ENCODE results near the gene CYSLTR2.
"Not testable (repeated sequence)": the region's sequence is repeated elsewhere in the genome, so short reads cannot be mapped to it uniquely, and the experiment has no call there.

The CYSLTR2 gene

GRCh38 chr13:48695776-48696175 lies 42.0 kb downstream of the CYSLTR2 start:
- no peak for DNase-seq (ENCODE audit: low read depth)

DNA sequence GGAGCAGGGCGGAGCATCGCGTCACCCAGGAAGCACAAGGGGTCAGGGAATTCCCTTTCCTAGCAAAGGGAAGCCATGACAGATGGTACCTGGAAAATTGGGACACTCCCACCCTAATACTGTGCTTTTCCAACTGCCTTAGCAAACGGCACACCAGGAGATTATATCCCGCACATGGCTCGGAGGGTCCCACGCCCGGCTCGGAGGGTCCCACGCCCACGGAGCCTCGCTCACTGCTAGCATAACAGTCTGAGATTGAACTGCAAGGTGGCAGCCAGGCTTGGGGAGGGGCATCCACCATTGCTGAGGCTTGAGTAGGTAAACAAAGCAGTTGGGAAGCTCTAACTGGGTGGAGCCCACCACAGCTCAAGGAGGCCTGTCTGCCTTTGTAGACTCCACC lies 42.9 kb downstream of the CYSLTR2 start:
- DNase-seq (ENCODE audit: low read depth): not testable (repeated sequence)

DNA sequence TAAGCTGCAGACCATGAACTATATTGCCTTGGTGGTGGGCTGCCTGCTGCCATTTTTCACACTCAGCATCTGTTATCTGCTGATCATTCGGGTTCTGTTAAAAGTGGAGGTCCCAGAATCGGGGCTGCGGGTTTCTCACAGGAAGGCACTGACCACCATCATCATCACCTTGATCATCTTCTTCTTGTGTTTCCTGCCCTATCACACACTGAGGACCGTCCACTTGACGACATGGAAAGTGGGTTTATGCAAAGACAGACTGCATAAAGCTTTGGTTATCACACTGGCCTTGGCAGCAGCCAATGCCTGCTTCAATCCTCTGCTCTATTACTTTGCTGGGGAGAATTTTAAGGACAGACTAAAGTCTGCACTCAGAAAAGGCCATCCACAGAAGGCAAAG lies 53.7 kb downstream of the CYSLTR2 start:
- no peak for DNase-seq (ENCODE audit: low read depth)

DNA sequence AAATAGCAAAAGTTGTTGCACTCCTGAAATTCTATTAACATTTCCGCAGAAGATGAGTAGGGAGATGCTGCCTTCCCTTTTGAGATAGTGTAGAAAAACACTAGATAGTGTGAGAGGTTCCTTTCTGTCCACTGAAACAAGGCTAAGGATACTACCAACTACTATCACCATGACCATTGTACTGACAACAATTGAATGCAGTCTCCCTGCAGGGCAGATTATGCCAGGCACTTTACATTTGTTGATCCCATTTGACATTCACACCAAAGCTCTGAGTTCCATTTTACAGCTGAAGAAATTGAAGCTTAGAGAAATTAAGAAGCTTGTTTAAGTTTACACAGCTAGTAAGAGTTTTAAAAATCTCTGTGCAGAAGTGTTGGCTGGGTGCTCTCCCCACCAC lies 55.0 kb downstream of the CYSLTR2 start:
- no peak for DNase-seq (ENCODE audit: low read depth)

GRCh38 chr13:48709213-48709612 lies 55.5 kb downstream of the CYSLTR2 start:
- DNase-seq (ENCODE audit: low read depth): no peak

DNA sequence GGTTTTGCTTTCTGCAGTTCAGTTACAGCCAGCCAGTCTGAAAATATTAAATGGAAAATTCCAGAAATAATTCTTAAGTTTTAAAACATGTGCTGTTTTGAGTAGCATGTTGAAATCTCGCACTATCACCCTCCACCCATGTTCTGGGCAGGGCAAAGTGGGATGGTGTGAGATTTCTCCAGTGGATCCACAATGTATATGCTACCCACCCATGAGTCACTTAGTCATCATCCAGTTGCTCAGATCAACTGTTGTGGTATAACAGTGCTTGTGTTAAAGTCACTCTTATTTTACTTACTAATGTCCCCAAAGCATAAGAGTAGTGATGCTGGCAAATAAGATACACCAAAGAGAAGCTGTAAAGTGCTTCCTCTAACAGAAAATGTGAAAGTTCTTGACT lies 56.4 kb downstream of the CYSLTR2 start:
- DNase-seq (ENCODE audit: low read depth): no peak

GRCh38 chr13:48712141-48712540 lies 58.4 kb downstream of the CYSLTR2 start:
- DNase-seq (ENCODE audit: low read depth): no peak

GRCh38 chr13:48715977-48716376 lies 62.2 kb downstream of the CYSLTR2 start:
- no peak for DNase-seq (ENCODE audit: low read depth)

DNA sequence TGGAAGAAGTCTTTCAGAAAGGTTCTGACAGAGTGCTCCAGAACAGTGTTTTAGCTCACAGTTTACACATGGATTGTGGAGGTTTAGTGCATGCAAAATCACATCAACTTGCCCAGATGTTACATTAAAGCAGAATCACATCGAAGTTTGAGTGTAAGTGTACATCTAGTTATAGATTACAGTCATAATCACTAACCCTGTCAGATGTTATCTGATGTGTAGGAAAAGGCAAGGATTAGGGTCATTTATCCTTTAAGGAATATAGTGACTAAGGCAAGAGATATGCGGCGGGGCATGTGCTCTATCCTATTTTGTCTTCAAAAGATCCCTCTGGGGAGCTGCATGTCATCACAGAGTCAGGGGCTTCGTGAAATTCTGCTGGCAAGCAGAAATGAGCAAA lies 66.9 kb downstream of the CYSLTR2 start:
- no peak for DNase-seq (ENCODE audit: low read depth)

DNA sequence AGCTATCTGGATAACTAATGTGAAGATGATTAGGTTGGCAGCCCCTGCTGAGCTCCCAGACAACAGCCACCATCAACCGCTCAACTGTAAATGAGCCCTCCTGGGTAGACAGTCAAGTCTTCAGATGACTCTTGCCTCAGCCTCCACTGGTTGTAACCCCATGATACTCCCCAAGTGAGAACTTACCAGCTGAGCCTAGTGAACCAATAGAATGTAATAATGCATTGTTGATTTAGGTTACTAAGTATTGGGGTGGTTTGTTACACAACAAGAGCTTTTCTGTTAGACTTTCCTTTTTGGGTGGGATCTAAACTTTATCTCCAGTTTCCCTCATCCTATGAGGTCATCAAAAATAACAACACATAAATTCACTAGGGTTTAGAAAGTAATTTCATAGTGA lies 69.4 kb downstream of the CYSLTR2 start:
- DNase-seq (ENCODE audit: low read depth): no peak

DNA sequence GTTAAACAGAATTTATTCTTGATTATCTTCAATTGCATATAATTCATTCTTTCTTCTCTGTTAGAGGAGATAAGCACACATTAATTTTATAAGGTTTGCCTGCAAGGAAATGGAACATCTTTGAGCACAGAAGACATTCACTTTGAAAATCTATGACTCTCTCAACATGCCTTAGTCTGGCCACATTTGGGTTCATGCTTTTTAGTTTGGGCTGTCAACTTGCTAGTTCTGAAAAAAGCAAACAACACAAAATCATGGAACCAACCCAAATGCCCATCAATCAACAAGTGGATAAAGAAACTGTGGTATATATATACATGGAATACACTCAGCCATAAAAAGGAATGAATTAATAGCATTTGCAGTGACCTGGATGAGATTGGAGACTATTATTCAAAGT lies 71.5 kb downstream of the CYSLTR2 start:
- DNase-seq (ENCODE audit: low read depth): no peak

DNA sequence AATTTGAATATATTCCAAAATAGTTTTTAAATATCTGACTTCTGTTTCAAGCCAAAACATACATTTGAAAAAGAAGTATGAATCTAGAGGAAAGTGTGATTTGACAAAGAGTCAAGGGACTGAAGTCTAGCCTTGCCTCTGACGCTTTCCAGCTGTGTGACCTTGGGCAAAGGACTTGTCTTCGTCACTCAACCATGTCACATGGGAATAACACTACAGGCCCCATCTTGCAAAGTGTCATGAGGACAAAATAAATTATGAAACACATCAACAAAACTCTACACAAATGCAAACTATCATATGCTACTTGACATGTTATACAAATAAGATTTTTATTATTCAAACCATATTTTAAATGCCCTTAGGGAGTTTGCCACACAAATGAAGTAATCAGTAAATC lies 73.0 kb downstream of the CYSLTR2 start:
- no peak for DNase-seq (ENCODE audit: low read depth)

GRCh38 chr13:48727241-48728011 lies 73.7 kb downstream of the CYSLTR2 start:
- no peak for DNase-seq (ENCODE audit: low read depth)

DNA sequence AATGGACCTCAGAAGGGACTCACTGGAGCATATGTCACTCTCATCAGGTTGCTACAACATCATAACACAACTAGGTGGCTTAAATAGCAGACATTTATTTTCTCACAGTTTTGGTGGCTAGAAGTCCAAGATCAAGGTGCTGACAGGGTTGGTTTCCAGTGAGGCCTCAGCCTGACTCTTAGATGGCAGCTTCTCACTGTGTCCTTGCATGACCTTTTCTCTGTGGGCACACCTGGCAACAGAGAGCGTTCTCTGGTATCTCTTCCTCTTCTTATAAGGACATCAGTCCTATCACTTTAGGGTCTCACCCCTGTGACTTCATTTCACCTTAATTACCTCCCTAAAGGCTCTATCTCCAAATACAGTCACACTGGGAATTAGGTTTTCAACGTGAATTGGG lies 74.5 kb downstream of the CYSLTR2 start:
- DNase-seq (ENCODE audit: low read depth): no peak

DNA sequence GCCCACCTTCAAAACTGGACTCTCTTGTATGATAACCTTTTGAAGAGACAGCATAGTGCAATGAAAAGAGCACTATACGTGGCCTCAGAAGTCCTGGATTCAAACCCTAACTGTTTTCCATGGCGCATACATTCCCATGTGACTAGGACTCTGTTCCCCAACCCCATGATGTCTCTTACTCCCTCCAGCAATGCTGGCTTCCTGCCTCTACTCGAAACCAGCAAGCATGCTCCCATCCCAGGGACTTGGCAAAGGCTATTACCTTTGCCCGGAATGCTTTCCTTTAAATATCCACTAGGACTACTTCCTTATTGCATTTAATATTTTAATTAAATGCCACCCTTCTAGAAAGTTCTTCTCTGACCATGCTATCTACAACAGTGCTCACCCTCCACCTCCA lies 75.1 kb downstream of the CYSLTR2 start:
- no peak for DNase-seq (ENCODE audit: low read depth)

GRCh38 chr13:48729856-48730255 lies 76.1 kb downstream of the CYSLTR2 start:
- no peak for DNase-seq (ENCODE audit: low read depth)

DNA sequence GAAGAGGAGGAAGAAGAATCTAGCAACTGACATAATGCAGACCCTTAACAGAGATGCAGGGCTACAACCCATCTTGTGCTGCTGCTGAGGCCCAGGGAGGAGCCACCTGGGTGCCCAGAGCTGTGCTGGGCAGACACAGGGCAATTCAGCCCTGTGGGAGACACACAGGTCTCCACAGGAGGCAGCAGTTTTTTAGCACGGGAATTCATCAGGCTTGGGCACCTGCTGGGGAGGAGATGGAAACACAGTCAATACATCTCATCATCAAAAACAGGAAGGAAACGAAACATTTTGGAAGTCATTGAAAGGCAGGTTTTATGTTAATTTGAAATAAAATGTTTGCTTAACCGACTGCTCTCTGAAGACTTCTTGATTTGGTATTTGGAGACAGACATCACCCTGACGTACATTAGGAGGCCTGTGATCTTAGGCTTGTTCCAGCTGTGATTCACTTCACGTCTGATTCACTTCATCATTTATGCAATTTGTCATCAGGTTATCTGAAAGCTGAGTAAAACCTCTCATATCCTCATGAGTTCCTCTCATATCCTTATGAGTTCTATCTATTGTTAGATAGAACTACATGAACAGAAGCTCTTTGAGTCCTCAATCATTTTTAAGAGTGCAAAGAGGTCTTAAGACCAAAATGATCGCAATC lies 77.4 kb downstream of the CYSLTR2 start:
- no peak for DNase-seq (ENCODE audit: low read depth)

DNA sequence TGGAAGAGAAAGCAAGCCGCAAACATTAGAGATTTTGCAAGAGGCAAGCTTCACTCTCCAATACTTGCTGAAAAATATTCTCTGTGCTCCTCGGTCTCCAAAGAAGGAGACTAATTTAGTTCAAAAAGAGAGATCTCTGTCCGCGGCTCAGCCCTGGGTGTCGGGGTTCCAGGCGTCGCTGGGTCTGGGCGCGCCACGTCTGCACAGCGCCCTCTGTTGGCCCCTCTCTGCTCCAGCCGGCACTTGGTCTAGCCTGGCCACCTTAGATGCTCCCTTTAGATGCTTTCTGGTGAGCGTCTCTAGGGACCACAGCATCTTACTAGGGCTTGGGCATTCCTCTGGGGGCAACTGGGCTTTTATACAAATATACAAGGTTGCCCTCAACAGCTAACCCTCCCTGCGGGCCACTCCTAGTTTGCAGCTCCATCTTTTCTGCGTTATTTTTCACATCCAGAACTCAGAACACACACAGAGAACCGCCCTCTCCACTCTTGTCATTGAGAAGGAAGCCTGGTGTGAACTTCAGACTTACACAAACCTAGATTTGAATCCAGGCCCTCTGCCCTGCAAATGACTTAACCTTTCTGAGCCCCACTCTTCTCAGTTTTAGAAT lies 78.3 kb downstream of the CYSLTR2 start:
- peak; percentile 31 for DNase-seq (ENCODE audit: low read depth)

DNA sequence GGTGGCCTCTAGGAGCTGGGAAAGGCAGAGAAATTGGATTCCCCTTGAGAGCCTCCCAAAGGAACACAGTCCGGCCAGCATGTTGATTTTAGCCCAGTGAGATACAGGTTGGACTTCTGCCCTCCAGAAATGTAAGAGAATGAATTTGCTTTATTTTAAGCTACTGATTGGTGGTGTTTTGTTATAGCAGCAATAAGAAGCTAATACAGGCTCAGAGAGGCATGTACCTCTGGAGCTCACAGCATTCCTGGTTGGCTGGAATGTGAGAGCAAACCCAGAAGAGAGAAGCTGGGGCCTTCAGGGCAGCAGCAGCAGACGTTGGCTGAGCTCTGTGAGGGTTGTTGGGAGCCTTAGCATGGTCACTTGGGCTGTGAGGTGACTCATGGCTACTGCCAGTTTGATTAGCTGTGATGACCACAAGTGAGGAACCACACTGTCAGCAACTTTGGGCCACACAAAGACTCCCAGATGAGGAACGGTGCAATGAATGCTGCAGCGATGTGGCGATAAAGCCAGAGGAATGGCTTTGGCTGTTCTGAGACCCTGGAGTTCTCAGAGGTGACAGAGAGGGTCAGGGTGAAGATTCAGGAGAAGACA lies 80.1 kb downstream of the CYSLTR2 start:
- DNase-seq (ENCODE audit: low read depth): no peak

DNA sequence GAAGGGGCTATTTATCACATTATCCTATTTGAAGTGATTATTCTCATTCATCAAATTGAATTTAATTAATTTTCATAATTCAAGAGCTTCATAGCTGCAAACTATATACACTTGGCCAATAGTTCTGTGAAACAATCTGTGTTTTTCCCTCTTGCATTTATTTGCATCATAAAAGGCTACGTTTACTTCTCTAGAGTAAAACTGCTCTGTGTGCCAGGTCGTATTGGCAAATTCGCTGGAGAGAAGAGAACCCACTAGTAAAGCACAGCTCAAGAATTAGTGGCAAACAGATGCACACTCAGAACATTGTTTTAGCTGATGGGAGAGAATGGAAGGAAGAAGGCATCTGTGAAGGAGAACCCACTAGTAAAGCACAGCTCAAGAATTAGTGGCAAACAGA lies 81.8 kb downstream of the CYSLTR2 start:
- no peak for DNase-seq (ENCODE audit: low read depth)

GRCh38 chr13:48737689-48738088 lies 84.0 kb downstream of the CYSLTR2 start:
- no peak for DNase-seq (ENCODE audit: low read depth)

DNA sequence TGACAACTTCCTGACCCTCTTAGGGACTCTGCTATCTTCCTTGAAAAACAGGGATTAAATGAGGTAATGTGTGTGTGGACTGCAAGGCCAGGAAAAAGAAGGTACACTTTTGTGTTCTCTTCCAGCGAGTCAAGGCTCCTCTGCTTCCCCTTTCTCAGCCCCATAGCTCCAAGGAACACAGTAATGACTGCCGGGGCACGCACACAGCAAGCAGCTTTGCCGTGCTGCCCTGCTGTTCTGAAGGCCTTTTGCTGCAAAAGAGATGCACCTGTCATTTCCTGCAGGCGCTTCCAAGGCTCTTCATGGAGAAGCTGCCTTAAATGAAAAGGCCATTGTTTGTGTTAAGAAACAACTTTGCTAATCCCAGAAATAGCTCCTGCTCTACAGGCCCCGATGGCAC lies 84.6 kb downstream of the CYSLTR2 start:
- no peak for DNase-seq (ENCODE audit: low read depth)

GRCh38 chr13:48739386-48739964 lies 85.7 kb downstream of the CYSLTR2 start:
- DNase-seq (ENCODE audit: low read depth): no peak
